Liver (tissue), 3 donors: Measurements from ENCODE around the gene OR2D3.

ENCODE experiments used
- MAX ChIP-seq: IDR thresholded peaks from 2 replicates; pipeline ENCODE4 v1.6.1; 2016; ENCODE audit warnings: antibody characterized with exemption
- SP1 ChIP-seq: IDR thresholded peaks from 2 replicates; pipeline ENCODE4 v1.6.1; 2018; ENCODE audit warnings: antibody characterized with exemption, mild to moderate bottlenecking
- TAF1 ChIP-seq: conservative IDR thresholded peaks from 2 replicates; pipeline ENCODE4 v1.6.1; 2016; ENCODE audit warnings: antibody characterized with exemption, mild to moderate bottlenecking
- ZBTB33 ChIP-seq: IDR thresholded peaks from 2 replicates; pipeline ENCODE4 v1.6.1; 2016; ENCODE audit warnings: antibody characterized with exemption
- TF ChIP-seq, protein P1 (sequence below): fragments of 150-350 bp; IDR thresholded peaks from 2 replicates; pipeline ENCODE4 v1.5.1; 2017; ENCODE audit warnings: improper control_type of control experiment, low read depth, low read length; ENCODE audit not compliant: missing input control
- donor health status: healthy.
- donor health status: healthy.

- TF ChIP-seq, protein P1, sequence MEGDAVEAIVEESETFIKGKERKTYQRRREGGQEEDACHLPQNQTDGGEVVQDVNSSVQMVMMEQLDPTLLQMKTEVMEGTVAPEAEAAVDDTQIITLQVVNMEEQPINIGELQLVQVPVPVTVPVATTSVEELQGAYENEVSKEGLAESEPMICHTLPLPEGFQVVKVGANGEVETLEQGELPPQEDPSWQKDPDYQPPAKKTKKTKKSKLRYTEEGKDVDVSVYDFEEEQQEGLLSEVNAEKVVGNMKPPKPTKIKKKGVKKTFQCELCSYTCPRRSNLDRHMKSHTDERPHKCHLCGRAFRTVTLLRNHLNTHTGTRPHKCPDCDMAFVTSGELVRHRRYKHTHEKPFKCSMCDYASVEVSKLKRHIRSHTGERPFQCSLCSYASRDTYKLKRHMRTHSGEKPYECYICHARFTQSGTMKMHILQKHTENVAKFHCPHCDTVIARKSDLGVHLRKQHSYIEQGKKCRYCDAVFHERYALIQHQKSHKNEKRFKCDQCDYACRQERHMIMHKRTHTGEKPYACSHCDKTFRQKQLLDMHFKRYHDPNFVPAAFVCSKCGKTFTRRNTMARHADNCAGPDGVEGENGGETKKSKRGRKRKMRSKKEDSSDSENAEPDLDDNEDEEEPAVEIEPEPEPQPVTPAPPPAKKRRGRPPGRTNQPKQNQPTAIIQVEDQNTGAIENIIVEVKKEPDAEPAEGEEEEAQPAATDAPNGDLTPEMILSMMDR: no peak
- no peak for TF ChIP-seq MAX
- TF ChIP-seq TAF1: no peak
- TF ChIP-seq SP1: no peak
- TF ChIP-seq ZBTB33: no peak
These were observed 4.3 kb downstream of the OR2D3 start for GRCh38 chr11:6925007-6925577.
